ENCODE data around the gene CYREN. TPM values are rescaled to one million over a fixed set of nuclear protein-coding genes. Genes with fewer than 3 reads are reported as not detected.
"Not testable (repeated sequence)": the region's sequence is repeated elsewhere in the genome, so short reads cannot be mapped to it uniquely, and the experiment has no call there.

The CYREN gene
- total RNA-seq, 1 experiment from 2014 or later: 62.2 TPM

DNA sequence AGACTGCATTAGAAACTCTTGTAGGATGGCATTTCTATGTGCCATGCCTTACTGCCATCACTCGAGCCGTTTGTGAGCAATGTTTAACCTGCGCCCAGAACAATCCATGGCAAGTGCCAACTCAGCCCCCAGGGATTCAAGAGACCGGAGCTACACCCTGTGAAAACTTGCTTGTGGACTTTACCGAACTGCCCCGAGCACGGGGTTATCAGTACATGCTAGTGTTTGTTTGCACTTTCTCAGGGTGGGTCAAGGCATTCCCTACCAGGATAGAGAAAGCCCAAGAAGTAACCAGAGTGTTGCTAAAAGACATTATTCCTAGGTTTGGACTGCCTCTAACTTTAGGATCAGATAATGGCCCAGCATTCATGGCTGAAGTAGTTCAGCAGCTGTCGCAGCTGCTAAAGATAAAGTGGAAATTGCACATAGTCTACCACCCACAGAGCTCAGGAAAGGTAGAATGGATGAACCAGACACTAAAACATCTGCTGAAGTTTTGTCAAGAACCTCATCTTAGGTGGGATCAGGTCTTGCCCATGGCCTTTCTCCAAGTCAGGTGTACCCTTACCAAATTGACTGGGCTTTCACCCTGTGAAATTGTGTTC is 8.9 kb upstream of the CYREN start:
- no peak for DNase-seq (ENCODE audit: low read depth)

GRCh38 chr7:135178364-135178763 is 7.9 kb upstream of the CYREN start:
- DNase-seq (ENCODE audit: low read depth): no peak

DNA sequence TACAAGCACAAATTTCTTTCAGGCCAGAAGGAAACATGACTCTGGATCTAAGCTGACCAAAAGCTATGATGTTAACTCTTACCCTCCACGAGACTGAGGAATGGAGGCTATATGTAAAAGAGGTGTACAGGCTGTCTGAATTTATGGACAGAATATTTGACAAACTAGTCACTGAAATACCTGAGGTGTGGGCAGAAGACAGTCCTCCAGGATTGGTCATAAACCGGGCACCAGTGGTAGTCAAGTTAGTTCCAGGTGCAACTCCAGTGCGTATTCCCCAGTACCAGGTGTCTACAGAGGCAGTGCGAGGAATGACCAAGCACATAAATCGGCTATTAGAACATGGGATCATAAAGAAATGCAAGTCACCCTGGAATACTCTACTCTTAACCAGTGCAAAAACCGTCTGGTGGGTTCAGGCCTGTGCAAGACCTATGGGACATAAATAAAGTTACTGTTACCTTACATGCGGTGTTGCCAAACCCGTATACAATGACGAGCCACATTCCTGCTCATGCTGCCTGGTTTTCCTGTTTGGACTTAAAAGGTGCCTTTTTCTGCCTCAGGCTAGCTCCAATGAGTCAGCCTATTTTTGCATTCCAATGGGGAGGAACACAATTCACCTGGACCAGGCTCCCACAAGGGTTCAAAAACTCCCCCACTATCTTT is 6.7 kb upstream of the CYREN start:
- DNase-seq (ENCODE audit: low read depth): peak; percentile 72

DNA sequence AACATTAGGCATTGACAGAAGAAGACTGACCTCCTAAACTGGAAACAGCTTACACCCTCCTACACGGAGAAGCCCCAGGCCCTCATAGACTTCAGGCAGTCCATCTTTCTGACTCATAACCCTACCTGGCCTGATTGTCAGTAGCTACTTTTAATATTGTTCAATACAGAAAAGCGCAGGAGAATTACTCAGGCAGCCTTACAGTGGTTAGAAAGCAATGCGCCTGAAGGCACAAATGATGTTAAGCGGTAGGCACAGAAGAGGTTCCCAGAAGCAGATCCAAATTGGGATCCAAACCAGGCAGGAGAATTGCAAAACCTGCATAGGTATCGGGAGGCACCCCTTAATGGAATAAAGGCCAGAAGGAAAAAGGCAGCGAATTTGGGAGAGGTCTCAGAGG is 5.4 kb upstream of the CYREN start:
- no peak for DNase-seq (ENCODE audit: low read depth)

DNA sequence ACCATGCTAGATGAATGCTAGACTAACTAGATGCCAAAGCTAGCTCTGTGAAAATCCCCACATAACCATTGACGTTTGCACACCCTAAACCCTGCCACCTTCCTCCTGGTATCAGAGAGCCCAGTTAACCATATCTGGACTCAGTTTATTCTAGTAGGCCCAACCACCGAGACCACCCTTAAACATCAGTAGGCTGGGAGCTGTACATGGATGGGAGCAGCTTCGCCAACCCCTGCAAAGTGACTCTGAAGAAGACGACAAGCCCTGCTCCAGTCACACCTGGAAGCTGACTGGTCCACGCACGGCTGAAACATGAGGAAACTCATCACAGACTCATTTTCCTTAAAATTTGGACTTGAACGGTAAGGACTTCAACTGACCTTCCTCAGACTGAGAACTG is 4.4 kb upstream of the CYREN start:
- DNase-seq (ENCODE audit: low read depth): no peak

DNA sequence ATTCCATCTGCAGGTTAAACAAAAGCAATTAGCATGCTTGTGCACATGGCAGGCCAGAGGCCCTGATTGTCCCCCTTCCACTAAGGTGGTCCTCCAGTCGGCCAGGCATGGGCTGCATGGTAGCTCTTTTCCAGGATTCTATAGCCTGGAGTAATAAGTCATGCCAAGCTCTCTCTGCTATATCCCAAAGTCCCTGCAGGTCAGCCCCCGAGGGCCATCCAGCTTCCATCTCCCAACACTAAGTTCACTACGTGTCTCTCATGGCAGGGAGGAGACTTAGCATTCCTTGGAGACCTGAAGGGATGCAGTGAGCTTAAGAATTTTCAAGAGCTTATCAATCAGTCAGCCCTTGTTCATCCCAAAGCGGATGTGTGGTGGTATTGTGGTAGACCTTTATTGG is 3.4 kb upstream of the CYREN start:
- DNase-seq (ENCODE audit: low read depth): not testable (repeated sequence)

DNA sequence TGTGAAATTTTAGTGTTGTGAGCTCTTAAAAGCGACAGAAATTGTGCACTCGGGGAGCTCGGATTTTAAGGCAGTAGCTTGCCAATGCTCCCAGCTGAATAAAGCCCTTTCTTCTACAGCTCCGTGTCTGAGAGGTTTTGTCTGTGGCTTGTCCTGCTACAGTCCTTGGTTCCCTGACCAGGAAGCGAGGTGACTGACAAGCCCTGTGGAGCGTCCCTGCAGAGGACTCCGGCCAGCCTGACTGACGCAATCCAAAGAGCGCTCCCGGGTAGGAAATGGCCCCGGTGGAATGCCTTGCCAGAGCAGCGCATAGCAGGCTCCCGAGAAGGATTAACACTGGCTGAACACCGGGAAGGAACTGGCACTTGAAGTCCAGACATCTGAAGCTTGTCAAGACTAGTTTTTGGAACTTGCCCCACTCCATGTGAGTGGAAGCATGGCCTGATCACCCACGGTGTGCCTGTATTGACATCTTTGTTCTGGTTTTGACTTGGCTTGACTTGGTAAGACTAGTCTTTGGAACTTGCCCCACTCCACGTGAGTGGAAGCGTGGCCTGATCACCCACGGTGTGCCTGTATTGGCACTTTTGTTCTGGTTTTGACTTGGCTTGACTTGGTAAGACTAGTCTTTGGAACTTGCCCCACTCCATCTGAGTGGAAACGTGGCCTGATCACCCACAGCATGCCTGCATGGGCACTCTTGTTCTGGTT is 1.2 kb upstream of the CYREN start:
- not testable (repeated sequence) for DNase-seq (ENCODE audit: low read depth)

DNA sequence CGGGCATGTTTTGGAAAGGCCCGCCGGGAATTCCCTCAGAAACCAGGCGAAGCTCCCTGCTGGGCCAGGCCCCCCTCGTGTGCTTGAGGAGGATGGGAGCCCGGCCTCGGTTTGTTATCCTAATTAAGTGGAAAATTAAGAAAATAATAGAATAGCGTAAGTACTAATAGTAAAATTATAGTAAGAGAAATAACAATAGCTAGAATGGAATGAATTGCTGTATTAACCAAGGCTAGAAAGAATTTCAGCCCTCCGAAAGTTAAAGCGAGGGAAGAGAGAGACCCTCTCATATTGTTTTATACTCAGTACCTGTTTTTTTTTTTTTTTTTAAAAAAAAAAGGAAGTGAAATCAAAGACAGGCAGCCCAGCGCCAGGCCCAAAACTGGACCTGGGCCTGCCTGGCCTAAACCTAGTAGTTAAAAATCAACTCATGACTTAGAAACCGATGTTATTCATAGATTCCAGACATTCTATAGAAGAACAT is 533 bp upstream of the CYREN start:
- DNase-seq (ENCODE audit: low read depth): not testable (repeated sequence)

GRCh38 chr7:135169964-135170273 is 588 bp downstream of the CYREN start:
- no peak for DNase-seq (ENCODE audit: low read depth)

- DNase-seq (ENCODE audit: low read depth): peak; percentile 81
Observed at GRCh38 chr7:135169141-135169963, 1.2 kb downstream of the CYREN start.

GRCh38 chr7:135168489-135169140 is 1.9 kb downstream of the CYREN start:
- DNase-seq (ENCODE audit: low read depth): no peak

DNA sequence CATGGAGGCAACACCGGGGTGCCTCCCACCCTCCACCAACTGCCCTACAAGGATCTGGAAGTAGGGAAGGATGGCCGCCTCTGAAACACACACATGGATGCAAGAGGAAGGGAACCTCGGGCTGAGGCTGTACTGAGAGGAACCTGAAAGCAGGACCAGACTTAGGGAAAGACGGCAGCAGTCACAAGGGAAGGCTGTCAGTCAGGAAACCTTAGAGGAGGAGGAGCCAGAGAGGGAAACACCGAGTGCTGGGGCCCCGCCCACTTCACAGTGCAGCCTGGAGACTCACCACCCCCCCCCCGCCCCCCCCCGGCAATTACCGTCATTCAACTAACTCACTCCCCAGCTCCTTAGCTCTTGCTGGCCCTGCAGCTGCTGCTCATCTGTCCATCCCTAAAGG is 2.5 kb downstream of the CYREN start:
- DNase-seq (ENCODE audit: low read depth): no peak

- DNase-seq (ENCODE audit: low read depth): no peak
Observed at GRCh38 chr7:135167365-135167917, 3.1 kb downstream of the CYREN start.

GRCh38 chr7:135166338-135166990 is 4.0 kb downstream of the CYREN start:
- DNase-seq (ENCODE audit: low read depth): no peak

- no peak for DNase-seq (ENCODE audit: low read depth)
Observed at GRCh38 chr7:135165862-135166261, 4.6 kb downstream of the CYREN start.

GRCh38 chr7:135164357-135165061 is 6.0 kb downstream of the CYREN start:
- no peak for DNase-seq (ENCODE audit: low read depth)

GRCh38 chr7:135162382-135163001 is 8.0 kb downstream of the CYREN start:
- no peak for DNase-seq (ENCODE audit: low read depth)

DNA sequence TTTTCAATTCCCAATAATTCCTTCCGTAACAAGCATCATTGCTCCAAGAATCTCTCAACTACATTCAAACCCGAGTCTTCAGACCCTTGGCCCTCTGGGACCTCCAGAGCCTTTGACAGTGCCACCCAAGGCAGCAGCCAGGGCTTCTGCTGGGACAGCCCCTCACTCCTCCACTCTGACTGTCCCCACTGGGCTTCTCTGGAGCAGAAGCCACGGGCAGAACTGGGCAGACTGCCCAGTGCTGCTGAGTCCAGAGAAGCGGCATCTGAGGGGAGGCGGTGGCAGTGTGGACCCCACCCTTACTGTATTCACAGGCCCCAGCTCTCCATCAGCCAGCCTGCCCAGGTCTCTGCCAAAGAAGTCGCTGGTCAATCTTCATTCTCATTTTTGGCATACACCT is 8.8 kb downstream of the CYREN start:
- DNase-seq (ENCODE audit: low read depth): no peak

GRCh38 chr7:135160858-135161653 is 9.5 kb downstream of the CYREN start:
- no peak for DNase-seq (ENCODE audit: low read depth)

Measured in M059J (cell line).